Left forelimb (tissue), 1 donor: ENCODE results near the gene PREP.

Source experiments
- DNase-seq: peaks from one replicate; pipeline ENCODE4 v3.0.0-alpha.2; 2018; ENCODE audit warnings: low spot score

PREP gene

DNA sequence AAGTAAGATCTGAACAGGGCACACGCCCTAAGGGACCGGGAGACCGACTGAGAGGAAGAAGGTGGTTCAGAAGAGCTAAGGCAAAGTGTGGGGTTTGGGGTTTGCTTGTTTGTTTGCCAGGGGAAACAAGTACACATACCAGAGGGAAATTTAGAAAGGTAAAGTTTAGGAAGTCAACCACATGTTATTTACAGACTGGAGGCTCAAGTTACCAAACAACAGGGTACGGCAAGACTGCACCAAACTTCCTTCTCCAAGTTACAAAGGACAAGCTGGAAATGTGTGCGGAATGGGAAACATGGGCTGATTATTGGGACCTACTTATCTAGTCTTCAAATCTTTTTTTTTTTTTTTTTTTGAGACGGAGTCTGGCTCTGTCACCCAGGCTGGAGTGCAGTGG, 11.2 kb downstream of the PREP start:
- no peak for DNase-seq

DNA sequence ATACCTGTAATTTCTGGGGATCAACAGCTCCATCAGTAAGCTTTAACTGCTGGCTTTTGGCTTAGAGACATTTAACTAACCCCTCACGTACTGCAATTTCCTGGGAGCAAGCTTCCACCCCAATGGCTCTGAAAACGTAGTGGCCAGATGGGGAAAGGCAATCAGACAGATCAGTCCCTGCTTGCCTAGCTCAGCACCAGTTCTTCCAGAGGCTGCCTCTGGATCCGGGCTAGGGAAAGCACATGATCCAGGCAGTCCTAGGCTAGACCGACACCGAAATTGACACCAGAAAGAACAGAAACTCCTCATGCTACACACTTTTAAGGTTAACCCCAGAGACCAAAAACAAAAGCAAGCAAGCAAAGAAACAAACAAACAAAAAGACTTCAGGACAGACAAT, 13.3 kb downstream of the PREP start:
- no peak for DNase-seq

DNA sequence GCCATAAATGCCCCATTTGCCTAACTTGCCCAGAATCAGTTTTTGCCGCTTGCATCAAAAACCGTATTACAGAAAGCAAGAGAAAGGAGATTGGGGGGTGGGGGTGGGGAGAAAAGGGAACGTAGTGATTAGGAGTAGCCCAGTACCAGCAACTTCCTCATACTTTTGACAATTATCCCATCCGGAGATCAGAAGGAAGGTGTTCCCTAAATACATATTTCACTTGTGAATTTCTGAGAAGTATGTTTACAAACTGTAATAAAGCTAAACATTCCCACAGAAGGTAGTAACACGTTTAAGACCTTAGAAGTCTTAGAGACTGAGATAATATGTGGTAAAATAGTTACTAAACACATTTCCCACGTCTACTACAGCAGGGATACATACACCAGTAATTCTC, 14.5 kb downstream of the PREP start:
- DNase-seq = no peak

DNA sequence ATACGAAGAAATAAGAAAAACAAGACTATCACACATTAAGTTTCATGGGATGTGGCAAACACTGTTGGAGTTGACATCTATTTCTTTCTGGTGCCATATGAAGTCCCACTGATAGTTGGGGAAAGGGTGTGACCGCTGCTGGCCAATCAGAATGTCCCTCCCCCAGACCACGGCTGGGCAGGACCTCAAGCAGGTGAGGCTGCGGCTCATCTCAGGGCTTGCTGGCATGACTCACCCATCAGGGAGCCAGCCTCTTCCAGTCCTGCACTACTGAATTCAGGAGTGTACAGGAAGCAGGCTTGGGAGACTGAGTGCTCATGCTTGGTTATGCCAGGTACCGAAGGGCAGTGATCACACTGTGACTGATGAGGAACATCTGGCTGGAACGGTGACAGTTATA, 18.9 kb downstream of the PREP start:
- DNase-seq = no peak

DNA sequence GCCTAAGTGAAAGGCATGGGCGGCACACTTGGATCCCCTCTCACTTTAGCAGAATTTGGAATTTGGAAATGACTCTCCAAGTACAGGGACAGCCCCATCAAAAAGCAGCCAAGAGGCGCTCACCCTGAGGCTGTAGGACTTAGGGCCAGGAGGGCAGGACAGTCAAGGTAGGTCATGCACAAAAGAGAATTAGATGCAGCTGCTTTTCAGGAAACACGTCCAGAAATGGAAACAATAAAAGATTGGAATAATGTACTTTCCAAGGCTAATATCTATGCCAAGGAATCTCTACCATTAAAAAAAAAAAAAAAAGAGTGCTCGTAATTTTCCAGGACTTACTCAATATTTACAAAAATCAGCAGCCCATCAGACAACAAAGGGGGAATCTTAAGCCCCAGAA, 19.9 kb downstream of the PREP start:
- no peak for DNase-seq

DNA sequence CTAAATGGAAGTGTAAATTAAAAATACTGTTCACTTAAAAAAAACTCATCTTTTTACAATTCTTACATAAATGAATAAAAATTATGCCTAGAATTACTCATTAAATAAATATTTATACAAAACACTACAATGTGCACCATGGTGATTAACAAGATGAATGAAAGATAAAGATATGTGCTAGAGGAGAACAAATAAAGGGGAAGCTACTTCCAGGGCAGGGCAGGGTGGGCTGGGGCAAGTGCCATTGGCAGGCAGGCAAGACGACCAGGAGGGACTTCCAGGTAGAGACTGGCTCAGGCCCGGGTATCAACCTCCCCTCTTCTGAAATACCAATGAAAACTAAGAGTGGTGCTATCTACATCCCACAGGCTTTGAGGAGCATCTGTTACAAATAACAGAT, 20.4 kb downstream of the PREP start:
- DNase-seq = no peak

DNA sequence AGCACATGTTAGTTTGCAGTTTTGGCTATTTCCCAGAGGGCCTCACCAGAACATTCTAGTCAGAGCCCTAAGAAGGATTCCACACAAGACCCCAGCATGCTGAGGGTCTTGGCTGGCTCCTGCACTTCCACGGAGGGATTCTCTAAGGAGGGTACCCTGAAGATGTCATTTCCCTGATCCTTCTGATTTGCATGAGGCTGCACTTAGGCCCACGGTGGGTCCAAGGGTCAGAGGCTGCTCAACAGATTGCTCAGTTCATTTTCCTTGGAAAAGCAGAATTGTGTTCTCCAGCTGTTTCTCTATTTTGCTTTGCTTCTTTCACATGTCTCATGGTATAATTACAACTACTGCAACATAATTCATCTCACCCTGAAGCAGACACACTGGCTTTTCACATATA, 22.2 kb downstream of the PREP start:
- DNase-seq = no peak

DNA sequence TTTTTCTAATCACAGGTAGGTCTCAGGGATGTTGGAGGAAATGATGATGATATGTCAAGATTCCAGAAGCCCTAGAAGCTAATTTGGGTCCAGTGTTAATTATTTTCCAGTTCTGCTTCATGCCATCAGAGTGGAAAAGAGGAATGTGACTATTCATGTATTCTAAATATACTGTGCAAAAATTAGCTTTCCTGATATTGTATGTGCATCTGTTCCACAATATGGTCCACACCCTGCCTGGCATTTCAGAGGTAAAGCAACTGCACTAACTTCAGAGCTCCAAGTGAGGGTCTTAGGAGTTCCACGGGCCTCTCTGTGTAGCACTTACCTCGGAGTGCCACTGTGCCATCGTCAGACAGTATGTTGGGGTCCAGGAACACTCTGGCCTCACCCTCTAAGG, 27.1 kb downstream of the PREP start:
- DNase-seq = no peak

DNA sequence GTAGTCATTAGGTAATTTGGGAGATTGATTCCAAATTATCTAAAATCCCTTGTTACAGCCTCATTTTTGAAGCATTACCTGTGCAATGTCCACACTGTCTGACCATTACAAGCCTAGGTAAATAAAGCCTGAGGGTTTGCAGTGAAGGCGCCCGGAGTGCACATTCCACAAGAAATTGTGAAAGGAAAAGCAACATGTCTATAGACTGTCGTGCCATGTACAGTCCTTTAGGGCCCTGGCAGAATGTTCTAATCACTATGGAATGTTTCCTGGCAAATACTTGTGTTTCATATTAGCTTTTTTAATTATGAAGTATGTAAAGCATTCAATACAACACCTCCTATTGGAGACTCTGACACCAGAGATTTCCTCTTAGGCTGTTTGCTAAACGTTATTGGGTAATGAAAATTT, 28.9 kb downstream of the PREP start:
- no peak for DNase-seq

DNA sequence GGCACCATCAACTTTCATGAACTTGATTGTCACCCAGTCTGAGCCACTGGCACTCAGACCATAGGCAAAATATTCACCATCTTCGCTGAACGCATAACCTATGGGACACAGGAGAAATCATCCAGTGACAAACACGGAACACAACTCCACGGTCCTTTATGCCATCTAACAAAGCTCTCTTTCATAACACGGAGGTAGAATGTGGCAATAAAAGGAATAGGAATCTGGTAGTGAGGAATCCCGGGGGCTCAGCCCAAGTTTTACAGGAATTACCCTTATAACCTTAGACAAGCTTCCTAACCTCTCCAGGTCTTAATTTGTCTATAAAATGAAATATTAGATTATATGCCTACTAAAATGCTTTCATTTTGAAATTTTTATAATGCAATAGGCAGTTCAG, 29.4 kb downstream of the PREP start:
- DNase-seq = no peak

DNA sequence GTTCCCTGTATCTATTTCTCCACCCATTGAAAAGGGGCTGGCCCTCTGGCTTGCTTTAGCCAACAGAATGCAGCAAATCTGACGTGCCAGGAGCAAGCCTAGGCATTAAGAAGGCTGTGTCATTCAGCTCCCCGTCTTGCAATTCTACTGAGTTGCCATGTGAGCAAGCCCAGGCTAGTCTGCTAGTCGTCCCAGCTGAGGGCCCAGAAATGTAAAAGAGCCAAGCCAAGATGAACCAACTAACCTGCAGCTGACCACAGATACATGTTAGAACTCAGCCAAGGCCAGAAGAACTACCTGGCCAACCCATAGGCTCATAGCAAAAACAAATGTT, 30.1 kb downstream of the PREP start:
- no peak for DNase-seq

DNA sequence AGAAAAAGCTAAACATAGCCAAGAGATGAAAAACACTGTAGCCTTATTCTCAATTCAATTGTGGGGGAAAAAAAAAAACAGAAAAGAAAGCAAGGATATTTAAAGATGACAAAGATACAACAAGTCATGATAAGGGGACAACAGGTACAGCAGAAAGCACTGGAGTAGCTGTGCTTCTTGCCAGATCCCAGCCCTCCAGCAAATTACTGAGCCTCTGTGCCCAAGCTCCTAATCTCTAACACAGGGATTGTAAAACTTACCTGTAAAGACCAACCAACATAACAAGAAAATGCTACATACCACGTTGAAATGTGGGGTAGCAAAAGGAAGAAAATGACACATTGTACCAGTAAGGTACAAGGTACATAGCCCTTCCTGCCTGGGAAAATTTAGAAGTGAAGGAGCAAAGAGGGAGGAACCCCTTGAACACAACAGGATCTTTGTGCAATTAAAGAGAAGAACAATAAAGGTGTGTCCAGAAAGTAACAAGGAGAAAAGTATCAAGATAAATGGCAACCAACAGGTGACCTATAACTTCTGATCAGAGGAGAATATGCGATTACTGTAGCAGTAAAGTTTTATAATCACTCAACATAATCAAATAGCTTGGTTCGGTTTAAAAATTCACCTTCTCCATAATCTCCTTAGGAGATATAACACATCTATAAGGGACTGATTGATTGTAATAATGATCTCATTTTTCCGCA, 30.6 kb downstream of the PREP start:
- no peak for DNase-seq

DNA sequence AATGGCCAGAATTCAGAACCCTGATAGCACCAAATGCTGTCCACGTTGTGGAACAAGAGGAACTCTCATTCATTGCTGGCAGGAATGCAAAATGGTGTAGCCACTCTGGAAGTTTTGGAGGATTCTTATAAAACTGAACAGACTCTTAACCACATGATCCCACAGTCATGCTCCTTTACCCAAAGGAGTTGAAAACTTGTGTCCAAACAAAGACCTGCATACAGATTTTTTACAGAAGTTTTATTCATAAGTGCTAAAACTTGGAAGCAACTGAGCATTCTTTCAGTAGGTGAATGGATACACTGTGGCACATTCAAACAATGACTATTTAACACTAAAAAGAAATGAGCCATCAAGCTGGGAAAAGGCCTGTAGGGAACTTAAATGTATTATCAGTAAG, 32.5 kb downstream of the PREP start:
- no peak for DNase-seq

DNA sequence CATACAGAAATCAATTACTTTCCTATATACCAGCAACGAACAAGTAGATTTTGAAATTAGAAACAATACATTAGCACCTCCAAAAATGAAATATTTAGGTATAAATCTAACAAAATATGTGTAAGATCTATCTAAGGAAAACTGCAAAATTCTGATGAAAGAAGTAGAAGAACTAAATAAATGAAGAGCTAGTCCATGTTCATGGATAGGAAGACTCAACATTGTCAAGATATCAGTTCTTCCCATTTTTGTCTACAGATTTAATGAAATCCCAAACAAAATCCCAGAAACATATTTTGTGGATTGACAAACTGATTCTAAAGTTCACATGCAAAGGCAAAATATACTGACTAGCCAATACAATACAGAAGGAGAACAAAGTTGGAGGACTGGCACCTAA, 33.7 kb downstream of the PREP start:
- no peak for DNase-seq

DNA sequence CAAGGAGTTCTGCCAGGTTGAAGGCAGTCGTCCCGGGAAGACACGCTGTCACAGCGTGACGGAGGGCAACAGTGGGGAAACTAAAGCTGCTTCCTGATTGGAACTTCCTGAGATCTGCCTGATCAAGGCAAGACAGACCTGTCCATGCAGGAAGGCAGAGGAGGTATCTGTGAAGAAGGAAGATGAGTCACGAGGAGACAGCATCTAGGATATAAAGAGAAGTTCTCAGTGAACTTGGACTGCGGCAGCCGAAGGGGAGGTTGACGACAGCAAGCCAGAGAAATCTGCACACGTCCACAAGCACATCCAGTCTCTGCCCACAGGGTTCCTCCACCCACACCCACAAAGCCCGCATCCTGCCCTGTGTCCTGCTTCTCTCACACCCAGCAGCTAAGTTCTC, 38.6 kb downstream of the PREP start:
- no peak for DNase-seq

DNA sequence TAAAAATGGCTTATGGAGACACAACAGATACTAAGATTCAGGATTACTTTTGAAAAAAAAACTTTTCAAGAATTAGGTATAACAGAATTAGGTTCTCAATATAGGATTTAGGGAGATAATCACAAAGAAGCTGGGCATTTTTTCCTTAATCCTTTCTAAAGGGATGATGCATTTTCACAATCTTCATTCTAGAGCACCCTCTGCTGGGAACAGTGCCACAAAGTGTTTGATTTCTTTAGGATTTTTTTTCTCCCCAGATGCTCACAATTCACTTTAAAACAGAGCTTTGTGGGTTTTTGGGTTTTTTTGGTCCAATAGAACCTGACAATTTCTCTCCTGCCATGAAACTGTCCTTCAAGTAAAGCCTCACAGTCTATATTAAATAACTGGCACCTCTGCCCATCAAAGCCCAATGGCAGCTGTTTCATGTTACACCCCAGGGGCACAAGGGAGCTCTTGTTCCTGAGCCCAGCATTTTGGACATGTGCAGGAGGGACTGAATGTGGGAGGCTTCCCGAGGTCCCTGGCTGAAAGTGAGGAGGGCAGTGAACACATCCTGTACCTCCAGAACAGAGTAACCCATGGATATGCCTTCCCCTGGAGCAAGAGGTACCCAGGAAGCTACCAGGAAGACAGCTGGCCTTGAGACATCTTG, 39.7 kb downstream of the PREP start:
- DNase-seq = no peak

DNA sequence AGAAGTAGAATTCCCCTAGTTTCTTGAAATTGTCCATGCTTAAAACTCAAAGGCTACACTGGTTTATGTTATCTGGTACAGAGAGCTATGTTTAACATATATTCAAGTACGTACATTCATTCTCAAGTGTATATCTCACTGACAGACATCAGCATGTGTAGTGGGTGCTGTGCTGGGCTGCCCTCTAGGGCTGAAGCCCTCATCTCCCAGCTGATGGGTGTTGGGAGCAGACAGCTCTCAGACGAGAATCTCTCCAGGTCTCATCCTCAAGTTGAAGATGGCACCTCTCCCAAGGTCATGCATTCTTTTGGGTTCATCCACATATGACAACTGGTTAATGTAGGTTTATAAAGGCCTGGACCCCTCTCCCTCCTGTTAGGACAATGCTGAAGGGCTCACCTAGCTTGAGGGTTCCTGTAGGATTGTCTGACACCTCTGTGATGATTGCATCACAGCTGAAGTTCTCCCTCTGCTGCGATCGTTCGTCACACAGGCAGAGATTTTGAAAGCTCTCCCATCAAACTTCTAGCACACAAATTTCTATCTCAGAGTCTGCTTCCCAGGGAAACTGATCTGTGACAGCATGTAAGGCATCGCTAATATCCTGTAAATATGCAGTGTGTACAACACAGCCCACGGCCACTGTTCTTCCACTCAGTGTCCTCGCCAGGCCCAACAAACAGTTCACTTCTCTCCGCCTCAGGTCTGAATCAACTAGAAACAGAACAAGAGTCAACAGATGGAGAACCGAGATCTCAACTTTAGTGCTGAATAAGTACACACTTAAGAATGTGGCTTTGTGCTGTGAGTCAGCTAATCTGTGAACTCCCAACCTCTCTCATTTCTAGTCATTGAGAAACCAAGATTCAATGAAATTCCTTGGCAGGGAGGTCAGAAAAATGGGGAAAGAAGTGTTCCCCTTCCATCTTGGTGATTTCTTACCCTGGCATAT, 43.2 kb downstream of the PREP start:
- DNase-seq = no peak

DNA sequence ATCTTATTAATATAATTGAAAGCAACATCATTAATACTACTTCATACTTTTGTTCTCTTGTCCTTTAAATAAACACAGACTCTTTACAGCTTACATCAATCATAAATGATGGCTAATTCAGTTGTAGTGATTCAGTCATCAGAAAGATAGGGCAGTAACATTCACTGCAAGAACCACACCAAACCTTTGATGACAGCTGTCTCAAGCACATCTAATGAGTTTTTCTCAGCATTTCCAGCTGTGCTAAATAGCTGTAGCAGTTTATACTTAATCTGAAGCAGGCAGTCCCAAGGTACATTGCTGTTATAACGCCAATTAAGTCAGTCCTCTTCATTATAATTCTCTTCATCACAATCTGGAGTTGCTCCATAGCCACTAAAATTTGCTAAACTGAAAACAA, 45.7 kb downstream of the PREP start:
- no peak for DNase-seq

DNA sequence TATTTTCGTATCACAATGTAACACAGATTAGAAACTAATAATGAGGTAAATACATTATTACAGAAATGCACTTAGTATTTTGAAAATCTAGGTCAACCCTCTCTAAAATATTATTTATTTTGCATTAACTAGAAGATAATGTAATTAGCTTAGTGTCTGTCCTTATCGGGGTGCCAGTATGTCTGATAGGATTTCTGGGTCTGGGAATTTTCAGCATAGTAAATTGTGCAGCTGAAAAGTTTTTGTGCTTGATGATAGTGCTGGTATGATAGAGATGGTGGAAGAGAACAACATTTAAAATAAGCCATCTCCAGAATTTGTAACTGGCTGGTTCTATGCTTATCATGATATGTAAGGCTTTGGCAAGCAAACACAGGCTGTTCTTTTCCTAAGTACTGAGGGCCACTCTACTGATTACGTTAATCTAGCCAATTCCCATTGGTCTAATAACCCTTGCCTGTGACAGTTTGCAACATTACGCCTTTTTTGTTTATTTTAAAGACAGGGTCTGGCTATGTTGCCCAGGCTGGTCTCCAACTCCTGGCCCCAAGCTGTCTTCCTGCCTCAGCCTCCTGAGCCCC, 50.8 kb downstream of the PREP start:
- DNase-seq = no peak

DNA sequence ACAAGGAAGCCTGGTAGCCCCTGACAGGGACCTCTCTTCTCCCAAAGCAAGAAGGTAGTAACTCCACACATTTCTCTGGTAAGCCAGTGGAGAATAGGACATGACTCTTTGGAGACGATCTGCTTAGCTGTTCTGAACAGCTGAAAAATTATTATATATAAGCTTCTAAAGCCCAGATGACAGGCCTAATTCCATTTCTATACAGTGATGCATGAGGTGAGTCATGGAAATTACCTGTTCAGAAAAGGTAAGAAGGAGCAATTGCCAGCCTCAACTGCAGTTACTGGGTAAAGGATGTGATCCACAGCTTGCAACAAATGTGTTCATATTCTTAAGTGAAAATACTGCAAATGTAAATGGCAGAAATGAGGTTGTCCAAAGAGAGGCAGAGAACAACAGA, 54.0 kb downstream of the PREP start:
- DNase-seq = no peak

DNA sequence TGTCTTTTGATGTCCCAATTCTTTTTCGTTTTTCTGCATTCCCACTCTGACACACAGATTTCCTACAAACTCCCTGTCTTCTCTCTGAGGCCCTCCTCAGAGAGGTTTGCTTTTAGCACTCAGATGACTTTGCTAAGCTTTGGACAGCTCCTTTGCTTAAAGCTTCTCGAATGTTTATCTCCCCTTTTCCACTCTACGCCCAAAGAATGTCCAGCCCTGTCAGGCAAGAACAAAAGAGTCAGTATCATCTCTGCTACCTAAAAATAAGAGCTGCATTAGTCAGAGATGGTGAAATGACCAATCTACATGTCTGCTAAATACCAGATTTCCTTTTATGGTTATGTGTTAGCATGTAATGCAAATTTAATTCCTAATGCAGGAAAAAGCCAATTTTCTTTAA, 56.8 kb downstream of the PREP start:
- DNase-seq = no peak

DNA sequence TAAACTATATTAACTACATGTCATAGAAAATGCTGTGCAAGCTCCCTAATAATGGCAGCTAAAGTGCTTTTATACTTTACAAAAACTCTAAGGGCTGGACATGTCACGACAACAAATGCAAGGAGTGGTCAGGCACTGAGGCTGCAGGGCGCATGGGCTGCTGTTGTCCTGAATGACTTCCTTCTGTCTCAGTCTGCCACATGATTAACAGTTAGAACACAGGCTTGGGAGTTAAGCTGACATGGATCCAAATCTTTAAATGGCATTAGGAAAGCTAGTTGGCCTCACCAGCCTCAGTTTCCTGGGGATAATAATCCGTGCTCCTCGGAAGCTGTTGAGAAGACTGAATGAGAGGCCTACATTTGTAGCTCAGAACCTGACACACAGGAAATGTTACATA, 57.4 kb downstream of the PREP start:
- DNase-seq = no peak

DNA sequence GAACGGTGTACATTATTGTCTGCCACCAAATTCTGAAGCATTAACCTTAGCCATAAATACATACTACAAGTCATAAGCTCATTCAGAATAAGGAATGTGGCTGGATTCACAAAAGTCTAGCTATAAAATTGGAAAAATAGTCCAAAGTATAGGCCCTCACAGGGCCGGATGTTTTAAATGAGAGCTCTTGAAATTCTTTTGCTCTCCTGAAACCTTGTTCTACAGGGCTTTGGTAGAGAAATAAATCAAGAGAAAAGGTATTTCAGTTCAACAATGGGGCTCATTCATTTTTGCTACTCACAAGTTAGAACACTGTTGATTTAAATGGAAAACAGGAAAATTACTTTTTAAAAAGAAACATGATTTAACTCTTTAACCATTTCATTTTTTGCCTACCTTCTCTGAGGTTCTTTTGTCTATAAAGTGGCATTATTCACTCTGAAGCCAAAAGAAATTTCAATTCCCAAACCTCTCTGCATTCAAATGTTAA, 58.0 kb downstream of the PREP start:
- no peak for DNase-seq
